HepG2 (cell line): Measurements from ENCODE around the gene SPATC1L. TPM values are rescaled to one million over a fixed set of nuclear protein-coding genes. Genes with fewer than 3 reads are reported as not detected.

Experiments used
- ATAC-seq: fragments of 200-7000 bp; cut with Tn5 transposase; 3 replicates; pipeline ENCODE4 v1.9.1; 2020; ENCODE audit warnings: mild to moderate bottlenecking, moderate library complexity
- BruUV-seq: library from RNA; stranded (reverse); fragments of 400-500 nt; replicated peaks from 2 replicates; lab custom pipeline; 2021; lab: Mats Ljungman, UMichigan
- CTCF ChIA-PET: fragments of 300-600 bp; formaldehyde crosslinking; extraction: SDS; loops from one replicate; lab custom pipeline; 2021; ENCODE audit warnings: low total read pairs, inconsistent platforms, low intra/inter-chr PET ratio; lab: Yijun Ruan, JAX
- POLR2A ChIA-PET: fragments of 350-600 bp; sonication (Branson Sonifier 250); formaldehyde crosslinking; loops from one replicate; lab custom pipeline; 2020; ENCODE audit warnings: antibody characterized with exemption, inconsistent platforms; lab: Yijun Ruan, JAX
- DNase-seq: peaks from one replicate; pipeline ENCODE4 v3.0.0-alpha.2; 2015; ENCODE audit warnings: low spot score
- FAIRE-seq: peaks from 3 replicates; lab custom pipeline; 2011; peaks lifted over from hg19 to GRCh38; lab: Jason Lieb, UNC
- H2AFZ ChIP-seq: one replicate; pipeline ENCODE4 v1.6.1; 2011; ENCODE audit warnings: low read length, inconsistent platforms
- H3K27ac ChIP-seq: fragments of 300-600 bp; 3 replicates; pipeline ENCODE4 v1.8.0; 2011; ENCODE audit warnings: mixed run types, mild to moderate bottlenecking, mixed read lengths, low read length, inconsistent platforms; ENCODE audit not compliant: insufficient read depth; ENCODE audit errors: extremely low read length
- H3K27me3 ChIP-seq, 2 experiments: fragments of 200-600 bp in 1 of 2; 2 replicates in 1 of 2; 3 replicates in 1 of 2; pipeline versions ENCODE4 v1.6.0 to v1.8.0; 2011; ENCODE audit warnings: low read length in 2 of 2, mild to moderate bottlenecking in 2 of 2, moderate library complexity in 2 of 2, inconsistent platforms in 1 of 2; ENCODE audit not compliant: insufficient read depth in 2 of 2, control insufficient read depth in 1 of 2
- H3K36me3 ChIP-seq, 2 experiments: fragments of 200-600 bp in 1 of 2; replicated peaks in 1 of 2; 2 replicates in 1 of 2; 3 replicates in 1 of 2; pipeline versions ENCODE4 v1.5.1 to v1.8.0; 2011; ENCODE audit warnings: low read length in 2 of 2, inconsistent platforms in 1 of 2; ENCODE audit not compliant: insufficient read depth in 2 of 2, control insufficient read depth in 1 of 2
- H3K4me1 ChIP-seq: 2 replicates; pipeline ENCODE4 v1.5.1; 2012; ENCODE audit warnings: low read length, inconsistent platforms; ENCODE audit not compliant: insufficient read depth
- H3K4me2 ChIP-seq: 2 replicates; pipeline ENCODE4 v1.6.0; 2011; ENCODE audit warnings: low read depth, low read length, inconsistent platforms
- H3K4me3 ChIP-seq, 3 experiments: fragments of 200-600 bp in 1 of 3; sonication (generic), shearing (Covaris generic) in 1 of 3; replicated peaks in 1 of 3; 2 replicates each; pipeline ENCODE4 v1.5.1; 2011 to 2016; ENCODE audit warnings: low read length in 3 of 3, inconsistent platforms in 2 of 3, low read depth in 2 of 3, mild to moderate bottlenecking in 2 of 3, control low read depth in 1 of 3, mixed read lengths in 1 of 3; ENCODE audit not compliant: insufficient read depth in 1 of 3
- H3K79me2 ChIP-seq: one replicate; pipeline ENCODE4 v1.6.1; 2011; ENCODE audit warnings: low read length, inconsistent platforms; ENCODE audit not compliant: insufficient read depth
- H3K9ac ChIP-seq: 2 replicates; pipeline ENCODE4 v1.6.0; 2011; ENCODE audit warnings: mild to moderate bottlenecking, low read depth, low read length, inconsistent platforms; ENCODE audit not compliant: insufficient read depth
- H3K9me3 ChIP-seq: 2 replicates; pipeline ENCODE4 v1.5.1; 2012; ENCODE audit warnings: mild to moderate bottlenecking, low read length
- H4K20me1 ChIP-seq: 2 replicates; pipeline ENCODE4 v1.6.0; 2011; ENCODE audit warnings: inconsistent platforms, mild to moderate bottlenecking, low read length, moderate library complexity; ENCODE audit not compliant: insufficient read depth
- DR1 ChIP-seq: sonication (generic); formaldehyde crosslinking; IDR thresholded peaks from 2 replicates; pipeline ENCODE4 v1.8.0; 2021; ENCODE audit warnings: mild to moderate bottlenecking, missing genetic modification reagents, inconsistent platforms
- NPAS2 ChIP-seq: sonication (generic); formaldehyde crosslinking; IDR thresholded peaks from 2 replicates; pipeline ENCODE4 v1.8.0; 2022; ENCODE audit warnings: mild to moderate bottlenecking, missing genetic modification reagents, borderline replicate concordance
- THYN1 ChIP-seq: sonication (generic); formaldehyde crosslinking; IDR thresholded peaks from 2 replicates; pipeline ENCODE4 v1.8.1; 2023; ENCODE audit warnings: low read depth, mild to moderate bottlenecking, moderate library complexity, missing genetic modification reagents, borderline replicate concordance
- ZBTB44 ChIP-seq: sonication (generic); formaldehyde crosslinking; IDR thresholded peaks from 2 replicates; pipeline ENCODE4 v1.4.0; 2020; ENCODE audit warnings: missing genetic modification reagents
- ZNF317 ChIP-seq: sonication (generic); formaldehyde crosslinking; IDR thresholded peaks from 2 replicates; pipeline ENCODE4 v1.5.0; 2020; ENCODE audit warnings: mild to moderate bottlenecking, missing genetic modification reagents
- WGBS: methylation state at CpG from one replicate; pipeline ENCODE4 v1.1.6; 2017; ENCODE audit warnings: low lambda C conversion rate; 5-methylcytosine and 5-hydroxymethylcytosine counted together
- in situ Hi-C: cut with HindIII; loops from 2 replicates; pipeline ENCODE4 v1.10.0; 2017; ENCODE audit warnings: low pct_unique_long_range_greater_than_20kb; ENCODE audit not compliant: extremely low pct_ligation_motif_present
- intact Hi-C: fragments of 100-400 bp; cut with micrococcal nuclease; formaldehyde crosslinking; loops from one replicate; pipeline ENCODE4 v1.10.0; 2022; ENCODE audit not compliant: unreplicated experiment
- polyA plus RNA-seq, 8 experiments: library from polyadenylated mRNA; depleted of rRNA in 3 of 8; stranded (reverse) in 7 of 8; unstranded in 1 of 8; fragments of >200 nt; fragmentation: Illumina TruSeq in 4 of 8; extraction: Trizol in 4 of 8; gene quantifications; 2 replicates each; pipeline versions ENCODE4 v1.2.1 to v1.2.3, GENCODE V29; 2011 to 2016; ENCODE audit warnings: low read depth in 4 of 8, missing spikeins in 1 of 8, mixed read lengths in 1 of 8; ENCODE audit not compliant: insufficient read depth in 1 of 8
- total RNA-seq, 5 experiments: library from RNA; depleted of rRNA; stranded (reverse); fragments of >200 nt; fragmentation: Illumina TruSeq; extraction: Trizol; gene quantifications; 2 replicates each; pipeline ENCODE4 v1.2.3, GENCODE V29; 2016; ENCODE audit warnings: low read depth in 1 of 5

Gene SPATC1L
- total and polyA plus RNA-seq, 2 of the 13 experiments (the other 11 are each of a cell fraction or from before 2014, with no cell fraction given): 1.4 to 3.3 TPM

- Histone ChIP-seq H3K9me3 (no peaks in the 10 kb centered on the region), H3K4me1 (peaks cover 11% of the 10 kb centered on the region), H3K9ac (no peak overlapping the region), H3K27ac (no peak overlapping the region), H4K20me1 (peaks cover 12% of the 10 kb centered on the region), H2AFZ (no peak overlapping the region), H3K27me3 (no peaks in the 10 kb centered on the region), H3K36me3 (peaks cover 14 to 67% of the 10 kb centered on the region in 2 experiments), H3K4me2 (no peak overlapping the region), H3K79me2 (peaks cover 46% of the 10 kb centered on the region), H3K4me3 (no peak overlapping the region)
- POLR2A ChIA-PET: no interaction called here
- no peak for ATAC-seq
- TF ChIP-seq ZNF317: no peak
- TF ChIP-seq THYN1 (CRISPR knock-in tag): no peak
- no peak for TF ChIP-seq DR1
- TF ChIP-seq NPAS2 (CRISPR knock-in tag): no peak
- no peak for TF ChIP-seq ZBTB44 (CRISPR knock-in tag)
- DNase-seq: no peak
- FAIRE-seq: no peak
- intact Hi-C loops (loop anchor here (10.0 kb wide), 1 partner anchor 65 kb away; the partner anchor contains the start of genes MCM3AP and YBEY), in situ Hi-C loops (no loop called here)
- no TSS peak for BruUV-seq
- CTCF ChIA-PET: no interaction called here
- WGBS: 96% methylated on average over 6 of the region's 13 CpGs
Measured at GRCh38 chr21:46219591-46220239, 35.5 kb upstream of the SPATC1L start.
